ENCODE results near the gene TGIF1.

DNA sequence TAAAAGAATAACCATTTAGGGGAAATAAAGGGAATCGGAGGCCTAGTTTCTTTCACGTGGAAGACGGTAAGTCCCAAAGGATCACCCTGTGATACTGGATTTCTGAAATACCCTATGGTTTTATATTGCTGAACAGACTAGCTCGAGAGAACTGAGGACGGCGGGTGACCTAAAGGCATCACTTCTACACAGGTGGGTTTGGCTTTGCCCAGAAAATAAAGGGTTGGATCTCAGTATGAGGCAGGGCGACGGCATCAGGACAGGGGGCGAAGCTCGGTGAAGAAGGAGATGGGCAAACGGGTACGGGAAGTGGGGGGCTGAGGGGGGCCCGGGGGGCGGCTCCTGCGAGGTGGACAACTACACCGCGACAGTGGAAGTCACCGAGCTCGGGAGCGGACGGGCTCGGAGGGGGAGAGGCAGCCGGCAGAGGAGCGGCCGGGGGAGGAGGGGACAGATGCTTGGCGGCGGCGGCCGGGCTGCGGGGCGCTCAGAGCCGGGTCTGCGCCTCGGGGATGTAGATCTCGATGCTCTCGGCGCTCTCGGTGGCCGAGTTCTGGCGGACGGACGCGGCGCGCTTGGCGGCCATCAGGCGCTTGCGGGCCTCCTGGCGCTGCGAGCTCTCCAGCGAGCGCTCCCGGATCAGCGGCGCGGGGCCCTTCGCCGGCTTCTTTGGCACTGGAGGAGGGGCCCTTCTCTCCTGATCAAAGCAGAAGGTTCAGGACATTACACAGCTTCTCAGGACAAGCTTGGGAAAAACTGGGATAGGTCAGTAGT is 48.9 kb downstream of the TGIF1 start:
- TF ChIP-seq TAF1 (IDR thresholded peaks at IDR 0.05; ENCODE audit: low read depth) = no peak
- no peak for TF ChIP-seq EP300 (IDR thresholded peaks at IDR 0.05; ENCODE audit: borderline replicate concordance)
- TF ChIP-seq YY1 (IDR thresholded peaks at IDR 0.05; ENCODE audit: low read depth) = no peak
- TF ChIP-seq CEBPB (IDR thresholded peaks at IDR 0.05) = no peak
- TF ChIP-seq ZBTB7A (IDR thresholded peaks at IDR 0.05; ENCODE audit: low read depth) = no peak
- TF ChIP-seq, protein P1, sequence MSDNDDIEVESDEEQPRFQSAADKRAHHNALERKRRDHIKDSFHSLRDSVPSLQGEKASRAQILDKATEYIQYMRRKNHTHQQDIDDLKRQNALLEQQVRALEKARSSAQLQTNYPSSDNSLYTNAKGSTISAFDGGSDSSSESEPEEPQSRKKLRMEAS (IDR thresholded peaks at IDR 0.05) = no peak
- no peak for TF ChIP-seq USF1 (IDR thresholded peaks at IDR 0.05)
- no peak for TF ChIP-seq NFIC (IDR thresholded peaks at IDR 0.05)
- TF ChIP-seq TCF12 (IDR thresholded peaks at IDR 0.05; ENCODE audit: low read depth) = no peak
- no peak for TF ChIP-seq REST (IDR thresholded peaks at IDR 0.05; ENCODE audit: low read depth)
- no peak for TF ChIP-seq RAD21 (IDR thresholded peaks at IDR 0.05; ENCODE audit: low read depth)
